ENCODE results near the gene PPM1L. TPM values are rescaled to one million over a fixed set of nuclear protein-coding genes. Genes with fewer than 3 reads are reported as not detected.
A peak's percentile ranks its signal among the peaks of the same experiment; 100 is the strongest.

PPM1L gene
- total and polyA plus RNA-seq, 9 donors, result 2.2 to 12.1 (median 10.2) TPM

DNA sequence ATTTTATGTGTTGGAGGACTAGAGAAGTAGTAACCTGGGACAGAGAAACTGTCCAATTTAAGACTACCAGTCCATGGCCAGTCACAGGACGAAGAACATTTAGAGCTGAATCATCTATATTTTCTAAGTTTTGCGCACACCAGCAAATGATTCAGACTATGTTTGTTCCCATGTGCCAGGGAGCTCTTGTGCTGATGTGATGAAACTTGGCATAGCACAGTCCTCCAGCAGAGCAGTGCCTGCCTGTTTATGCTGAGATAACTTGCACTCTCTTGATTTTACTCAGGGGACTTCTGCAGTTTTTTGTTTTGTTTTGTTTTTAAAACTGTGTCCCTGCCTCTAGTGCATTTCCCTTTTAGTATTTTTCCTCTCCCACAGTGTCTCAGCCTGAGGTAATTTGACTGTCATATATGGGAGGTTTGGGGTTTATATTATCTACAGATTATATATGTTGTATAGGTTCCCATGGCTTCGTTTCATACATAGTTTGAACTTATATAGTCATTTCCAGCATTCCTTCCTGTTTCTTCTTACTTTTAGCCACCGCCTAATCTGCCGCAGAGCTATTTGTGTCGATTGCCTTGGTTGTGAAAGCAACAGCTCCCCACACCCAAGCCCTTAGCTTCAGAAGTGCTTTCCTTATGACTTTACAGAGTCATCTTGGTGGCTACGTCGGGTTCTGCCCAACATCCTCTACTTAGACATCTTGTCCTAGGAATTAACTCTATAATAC lies 45.5 kb downstream of the PPM1L start:
- DNase-seq, result no peak
- no peak for TF ChIP-seq EP300 (IDR thresholded peaks at IDR 0.05)
- TF ChIP-seq POLR2A (IDR thresholded peaks at IDR 0.05), result no peak
- TF ChIP-seq CTCF (IDR thresholded peaks at IDR 0.05), result no peak
- peak overlapping the region in 1 of 2 donors; percentile 38 for H3K27ac ChIP-seq
- no peaks in the 10 kb centered on the region for H3K36me3 ChIP-seq
- no peaks in the 10 kb centered on the region for H3K9me3 ChIP-seq
- 54 to 65% (median 57%) methylated on average over 8 of the region's 8 CpGs for WGBS, 3 donors
- H3K4me3 ChIP-seq, result no peak overlapping the region
- intact Hi-C loops (cut with DNase I), result no loop called here
- no peaks in the 10 kb centered on the region for H3K4me1 ChIP-seq (ENCODE audit: insufficient read depth)
- no peaks in the 10 kb centered on the region for H3K27me3 ChIP-seq

DNA sequence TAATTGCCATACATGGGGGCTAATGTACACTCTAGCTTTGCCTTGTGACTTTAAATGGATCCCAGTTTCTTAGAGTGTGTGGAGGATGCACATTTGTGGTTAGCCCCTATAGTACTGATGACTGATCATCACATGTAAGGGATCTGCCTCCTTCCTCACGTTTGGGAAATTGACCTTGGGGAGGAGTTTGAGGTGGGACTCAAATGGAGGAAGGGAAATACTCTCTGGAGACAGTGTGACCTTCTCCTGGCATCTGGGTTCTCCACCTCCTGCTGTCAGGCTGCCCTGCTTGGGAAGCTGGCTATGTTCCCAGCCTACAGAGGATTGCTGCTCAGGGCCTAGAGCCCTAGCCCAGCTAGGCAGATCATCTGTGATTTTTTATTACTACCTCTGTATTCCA lies 48.7 kb downstream of the PPM1L start:
- Histone ChIP-seq H3K36me3 (no peaks in the 10 kb centered on the region), H3K27me3 (no peaks in the 10 kb centered on the region), H3K4me3 (no peak overlapping the region), H3K9me3 (no peaks in the 10 kb centered on the region), H3K4me1 (ENCODE audit: insufficient read depth) (no peaks in the 10 kb centered on the region), H3K27ac (no peak overlapping the region)
- DNase-seq, result peak in 2 of 5 donors; percentile 25 to 37
- TF ChIP-seq EP300 (IDR thresholded peaks at IDR 0.05) (no peak), POLR2A (IDR thresholded peaks at IDR 0.05) (no peak), CTCF (IDR thresholded peaks at IDR 0.05) (no peak)
- intact Hi-C loops (cut with DNase I), result no loop called here
- 0 to 5% (median 4%) methylated on average over 1 of the region's 1 CpG for WGBS, 3 donors

DNA sequence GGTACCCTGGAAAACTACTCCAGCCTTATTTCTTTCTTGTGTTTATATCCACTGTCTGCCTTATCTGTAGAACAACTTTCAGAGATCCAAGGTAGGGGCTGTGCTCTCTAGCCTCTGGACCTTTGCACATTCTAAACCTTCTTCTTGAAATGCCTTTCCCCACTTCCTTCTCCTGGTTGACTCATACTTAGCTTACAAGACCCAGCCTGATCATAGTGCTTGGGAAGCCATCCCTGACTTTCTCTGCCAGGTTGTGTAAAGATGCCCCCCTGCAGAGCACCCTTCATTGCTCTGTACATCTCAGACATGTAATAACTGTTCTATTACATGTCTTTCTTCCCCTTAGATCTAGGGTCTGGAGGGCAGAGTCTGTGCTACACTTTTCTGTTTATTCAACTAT lies 50.1 kb downstream of the PPM1L start:
- intact Hi-C loops (cut with DNase I), result no loop called here
- Histone ChIP-seq H3K9me3 (no peaks in the 10 kb centered on the region), H3K36me3 (no peaks in the 10 kb centered on the region), H3K27me3 (no peaks in the 10 kb centered on the region), H3K4me3 (no peak overlapping the region), H3K27ac (no peak overlapping the region), H3K4me1 (ENCODE audit: insufficient read depth) (peaks cover 3% of the 10 kb centered on the region)
- DNase-seq, result no peak
- TF ChIP-seq POLR2A (IDR thresholded peaks at IDR 0.05), result no peak
- no peak for TF ChIP-seq CTCF (IDR thresholded peaks at IDR 0.05)
- TF ChIP-seq EP300 (IDR thresholded peaks at IDR 0.05), result no peak

DNA sequence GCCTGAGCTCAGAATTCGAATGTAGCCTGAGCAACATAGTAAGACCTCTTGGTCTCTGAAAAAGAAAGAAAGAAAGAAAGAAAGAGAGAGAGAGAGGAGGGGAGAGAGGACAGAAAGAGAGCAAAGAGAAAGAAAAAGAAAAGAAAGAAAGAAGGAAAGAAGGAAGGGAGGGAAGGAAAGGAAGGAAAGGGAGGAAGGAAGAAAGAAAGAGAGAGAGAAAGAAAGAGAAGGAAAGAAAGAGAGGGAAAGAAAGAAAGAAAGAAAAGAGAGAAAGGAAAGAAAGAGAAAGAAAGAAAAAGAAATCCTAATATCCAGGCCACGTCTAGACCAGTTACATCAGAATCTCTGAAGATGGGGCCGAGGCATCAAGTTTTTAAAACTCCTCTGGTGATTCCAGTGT lies 50.7 kb downstream of the PPM1L start:
- 85 to 89% (median 86%) methylated on average over 3 of the region's 3 CpGs for WGBS, 3 donors
- peaks cover 3% of the 10 kb centered on the region for H3K4me1 ChIP-seq (ENCODE audit: insufficient read depth)
- no peak overlapping the region for H3K27ac ChIP-seq
- H3K36me3 ChIP-seq, result no peaks in the 10 kb centered on the region
- no peaks in the 10 kb centered on the region for H3K27me3 ChIP-seq
- H3K4me3 ChIP-seq, result no peak overlapping the region
- no peak for TF ChIP-seq CTCF (IDR thresholded peaks at IDR 0.05)
- no peak for TF ChIP-seq EP300 (IDR thresholded peaks at IDR 0.05)
- no peak for TF ChIP-seq POLR2A (IDR thresholded peaks at IDR 0.05)
- H3K9me3 ChIP-seq, result no peaks in the 10 kb centered on the region
- intact Hi-C loops (cut with DNase I), result no loop called here
- no peak for DNase-seq

Measured in ovary (tissue), 9 donors.